ENCODE results near the gene GTF2A1. TPM values are rescaled to one million over a fixed set of nuclear protein-coding genes. Genes with fewer than 3 reads are reported as not detected.

Gene GTF2A1
- total and polyA plus RNA-seq, 2 experiments from 2014 or later: 3.9 to 27.8 TPM

DNA sequence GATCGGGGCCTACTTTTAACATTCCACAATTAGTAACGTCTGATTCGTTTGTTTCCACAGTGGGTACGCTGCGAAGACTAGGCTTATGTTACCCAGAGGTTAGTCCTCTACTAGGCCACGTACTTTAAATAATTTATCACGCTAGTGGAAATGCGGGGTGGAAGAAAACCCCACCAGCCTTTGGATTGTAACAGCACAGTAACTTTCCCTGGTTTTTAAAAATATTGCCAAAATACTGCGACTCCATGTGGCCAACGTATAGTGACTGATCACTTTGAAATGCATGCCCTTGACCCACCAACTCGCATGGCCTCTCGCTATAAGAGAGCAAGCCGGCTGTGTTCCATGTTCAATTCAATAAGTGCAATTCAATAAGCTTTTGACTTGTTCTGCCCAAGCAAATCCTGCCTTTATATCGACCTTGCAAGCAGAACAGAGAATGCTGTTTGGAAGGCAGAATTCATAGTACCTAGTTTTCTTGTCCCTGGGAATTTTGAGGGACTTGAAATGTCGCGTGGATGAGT, 882 bp upstream of the GTF2A1 start:
- peaks cover 32% of the 10 kb centered on the region for H3K79me2 ChIP-seq (ENCODE audit: insufficient read depth)
- no peak for TF ChIP-seq EZH2 (IDR thresholded peaks at IDR 0.05; ENCODE audit: insufficient read depth, poor library complexity, severe bottlenecking)
- TF ChIP-seq EZH2phosphoT487 (IDR thresholded peaks at IDR 0.05; ENCODE audit: insufficient read depth, low read depth): no peak
- H3F3A ChIP-seq (ENCODE audit: insufficient read depth): peaks cover 5% of the 10 kb centered on the region; the same call in 1 of the 2 replicates
- WGBS, 2 experiments (ENCODE audit: low coverage in 1 of 2, low lambda C conversion rate in 2 of 2, missing lambda C conversion rate in 2 of 2): 47 to 48% methylated on average over 16 of the region's 16 CpGs
- H3K4me3 ChIP-seq: peak overlapping the region; percentile 72
- no peaks in the 10 kb centered on the region for H3K27me3 ChIP-seq (replicated peaks; ENCODE audit: insufficient read depth)
- no peak for DNase-seq
- no peaks in the 10 kb centered on the region for H4K20me1 ChIP-seq (ENCODE audit: insufficient read depth)
- in situ Hi-C loops (cut with MboI): no loop called here
- peak overlapping the region; percentile 97 for H3K27ac ChIP-seq
- no peaks in the 10 kb centered on the region for H3K9me2 ChIP-seq (ENCODE audit: insufficient read depth)
- H2AFZ ChIP-seq: peak overlapping the region; percentile 91
- peak overlapping the region; percentile 100 for H3K9ac ChIP-seq
- H3K9me3 ChIP-seq (ENCODE audit: low read depth): no peaks in the 10 kb centered on the region
- peak overlapping the region; percentile 75 for H3K4me2 ChIP-seq (ENCODE audit: unreplicated experiment)
- H3K36me3 ChIP-seq (ENCODE audit: low read depth): no peaks in the 10 kb centered on the region
- H3K4me1 ChIP-seq (ENCODE audit: insufficient read depth): peaks cover 20% of the 10 kb centered on the region

GRCh38 chr14:81220580-81220829, 254 bp downstream of the GTF2A1 start:
- Histone ChIP-seq H3F3A (ENCODE audit: insufficient read depth) (peaks cover 5% of the 10 kb centered on the region; the same call in 1 of the 2 replicates), H3K4me1 (ENCODE audit: insufficient read depth) (peaks cover 20% of the 10 kb centered on the region), H3K27me3 (replicated peaks; ENCODE audit: insufficient read depth) (no peaks in the 10 kb centered on the region), H3K4me3 (peak overlapping the region; percentile 99), H3K9me2 (ENCODE audit: insufficient read depth) (no peaks in the 10 kb centered on the region), H4K20me1 (ENCODE audit: insufficient read depth) (no peaks in the 10 kb centered on the region), H3K4me2 (ENCODE audit: unreplicated experiment) (peak overlapping the region; percentile 92), H3K9ac (peak overlapping the region; percentile 100), H2AFZ (peak overlapping the region; percentile 51; the same call in 1 of the 2 replicates), H3K36me3 (ENCODE audit: low read depth) (peaks cover 9% of the 10 kb centered on the region), H3K79me2 (ENCODE audit: insufficient read depth) (peaks cover 44% of the 10 kb centered on the region), H3K9me3 (ENCODE audit: low read depth) (no peaks in the 10 kb centered on the region), H3K27ac (peak overlapping the region; percentile 97)
- WGBS, 2 experiments (ENCODE audit: low coverage in 1 of 2, low lambda C conversion rate in 2 of 2, missing lambda C conversion rate in 2 of 2): 1 to 2% methylated on average over 11 to 13 of the region's 13 CpGs
- no peak for TF ChIP-seq EZH2phosphoT487 (IDR thresholded peaks at IDR 0.05; ENCODE audit: insufficient read depth, low read depth)
- TF ChIP-seq EZH2 (IDR thresholded peaks at IDR 0.05; ENCODE audit: insufficient read depth, poor library complexity, severe bottlenecking): no peak
- DNase-seq: no peak
- in situ Hi-C loops (cut with MboI): no loop called here

DNA sequence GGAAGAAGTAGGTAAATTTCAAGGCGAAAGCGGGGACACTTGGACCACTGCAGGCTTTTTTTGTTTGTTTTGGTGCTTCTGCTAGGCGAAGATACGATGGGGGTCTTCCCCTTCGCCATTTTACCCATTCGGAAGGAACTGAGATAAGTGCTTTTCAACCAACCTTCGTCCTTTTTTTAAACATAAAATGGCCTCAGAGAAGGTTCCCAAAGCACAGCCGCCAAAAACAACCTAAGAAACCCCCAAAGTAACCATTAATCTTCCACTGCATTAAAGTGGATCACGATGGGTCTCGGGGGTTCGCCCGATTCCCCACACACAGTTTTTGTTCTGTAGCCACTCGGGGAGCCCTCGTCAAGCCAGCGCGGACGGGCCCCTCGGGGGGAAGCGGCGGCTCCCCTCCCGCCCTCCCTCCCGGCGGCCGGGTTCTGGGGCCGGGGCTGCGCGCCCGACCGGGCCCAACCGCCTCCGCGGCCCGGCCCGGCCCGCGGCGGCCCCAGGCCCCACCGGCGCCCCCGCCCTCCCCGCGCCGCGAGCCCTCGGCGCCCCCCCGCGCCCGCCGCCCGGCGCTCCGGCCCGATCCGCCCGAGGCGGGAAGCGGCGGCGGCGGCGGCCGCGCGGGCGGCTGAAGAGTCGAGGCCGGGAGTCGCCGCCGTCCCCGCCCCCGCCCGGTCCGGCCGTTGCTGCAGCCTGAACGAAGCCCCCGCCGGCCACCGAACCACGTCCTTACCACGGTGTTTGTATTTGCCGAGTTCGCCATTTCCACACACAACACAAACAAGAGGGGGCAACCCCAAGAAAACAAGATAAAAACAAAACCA, 790 bp downstream of the GTF2A1 start:
- 1 to 2% methylated on average over 33 to 60 of the region's 84 CpGs for WGBS, 2 experiments (ENCODE audit: low coverage in 1 of 2, low lambda C conversion rate in 2 of 2, missing lambda C conversion rate in 2 of 2)
- H3K4me2 ChIP-seq (ENCODE audit: unreplicated experiment): peak overlapping the region; percentile 100
- H3K36me3 ChIP-seq (ENCODE audit: low read depth): peaks cover 14% of the 10 kb centered on the region
- no peaks in the 10 kb centered on the region for H3K9me3 ChIP-seq (ENCODE audit: low read depth)
- no peaks in the 10 kb centered on the region for H3K9me2 ChIP-seq (ENCODE audit: insufficient read depth)
- H3K9ac ChIP-seq: peak overlapping the region; percentile 100
- peaks cover 49% of the 10 kb centered on the region for H3K79me2 ChIP-seq (ENCODE audit: insufficient read depth)
- peak; percentile 71 for DNase-seq
- peaks cover 20% of the 10 kb centered on the region for H3K4me1 ChIP-seq (ENCODE audit: insufficient read depth)
- no peaks in the 10 kb centered on the region for H4K20me1 ChIP-seq (ENCODE audit: insufficient read depth)
- peak overlapping the region; percentile 99 for H3K4me3 ChIP-seq
- TF ChIP-seq EZH2 (IDR thresholded peaks at IDR 0.05; ENCODE audit: insufficient read depth, poor library complexity, severe bottlenecking) (no peak), EZH2phosphoT487 (IDR thresholded peaks at IDR 0.05; ENCODE audit: insufficient read depth, low read depth) (no peak)
- H3F3A ChIP-seq (ENCODE audit: insufficient read depth): peaks cover 5% of the 10 kb centered on the region; the same call in 1 of the 2 replicates
- peak overlapping the region; percentile 83 for H2AFZ ChIP-seq
- H3K27me3 ChIP-seq (replicated peaks; ENCODE audit: insufficient read depth): no peaks in the 10 kb centered on the region
- H3K27ac ChIP-seq: peak overlapping the region; percentile 97
- in situ Hi-C loops (cut with MboI): no loop called here

GRCh38 chr14:81219210-81219758, 1.5 kb downstream of the GTF2A1 start:
- H3K27ac ChIP-seq: peak overlapping the region; percentile 97
- H3K9me3 ChIP-seq (ENCODE audit: low read depth): no peaks in the 10 kb centered on the region
- peak overlapping the region; percentile 100 for H3K9ac ChIP-seq
- peaks cover 21% of the 10 kb centered on the region for H3K36me3 ChIP-seq (ENCODE audit: low read depth)
- in situ Hi-C loops (cut with MboI): no loop called here
- H4K20me1 ChIP-seq (ENCODE audit: insufficient read depth): no peaks in the 10 kb centered on the region
- H3K4me1 ChIP-seq (ENCODE audit: insufficient read depth): peaks cover 20% of the 10 kb centered on the region
- TF ChIP-seq EZH2 (IDR thresholded peaks at IDR 0.05; ENCODE audit: insufficient read depth, poor library complexity, severe bottlenecking) (no peak), EZH2phosphoT487 (IDR thresholded peaks at IDR 0.05; ENCODE audit: insufficient read depth, low read depth) (no peak)
- H2AFZ ChIP-seq: peak overlapping the region; percentile 83
- no peaks in the 10 kb centered on the region for H3K27me3 ChIP-seq (replicated peaks; ENCODE audit: insufficient read depth)
- 1% methylated on average over 29 of the region's 29 CpGs for WGBS, 2 experiments (ENCODE audit: low coverage in 1 of 2, low lambda C conversion rate in 2 of 2, missing lambda C conversion rate in 2 of 2)
- H3K4me3 ChIP-seq: peak overlapping the region; percentile 98
- H3K79me2 ChIP-seq (ENCODE audit: insufficient read depth): peaks cover 56% of the 10 kb centered on the region
- peak; percentile 98 for DNase-seq
- H3K4me2 ChIP-seq (ENCODE audit: unreplicated experiment): peak overlapping the region; percentile 100
- H3K9me2 ChIP-seq (ENCODE audit: insufficient read depth): no peaks in the 10 kb centered on the region
- H3F3A ChIP-seq (ENCODE audit: insufficient read depth): peaks cover 5% of the 10 kb centered on the region; the same call in 1 of the 2 replicates
